ENCODE data around the gene BAIAP2. TPM values are rescaled to one million over a fixed set of nuclear protein-coding genes. Genes with fewer than 3 reads are reported as not detected.

The BAIAP2 gene
- total and polyA plus RNA-seq, 2 of the 13 experiments (the other 11 are each of a cell fraction or from before 2014, with no cell fraction given) = 22.5 to 24.0 TPM

DNA sequence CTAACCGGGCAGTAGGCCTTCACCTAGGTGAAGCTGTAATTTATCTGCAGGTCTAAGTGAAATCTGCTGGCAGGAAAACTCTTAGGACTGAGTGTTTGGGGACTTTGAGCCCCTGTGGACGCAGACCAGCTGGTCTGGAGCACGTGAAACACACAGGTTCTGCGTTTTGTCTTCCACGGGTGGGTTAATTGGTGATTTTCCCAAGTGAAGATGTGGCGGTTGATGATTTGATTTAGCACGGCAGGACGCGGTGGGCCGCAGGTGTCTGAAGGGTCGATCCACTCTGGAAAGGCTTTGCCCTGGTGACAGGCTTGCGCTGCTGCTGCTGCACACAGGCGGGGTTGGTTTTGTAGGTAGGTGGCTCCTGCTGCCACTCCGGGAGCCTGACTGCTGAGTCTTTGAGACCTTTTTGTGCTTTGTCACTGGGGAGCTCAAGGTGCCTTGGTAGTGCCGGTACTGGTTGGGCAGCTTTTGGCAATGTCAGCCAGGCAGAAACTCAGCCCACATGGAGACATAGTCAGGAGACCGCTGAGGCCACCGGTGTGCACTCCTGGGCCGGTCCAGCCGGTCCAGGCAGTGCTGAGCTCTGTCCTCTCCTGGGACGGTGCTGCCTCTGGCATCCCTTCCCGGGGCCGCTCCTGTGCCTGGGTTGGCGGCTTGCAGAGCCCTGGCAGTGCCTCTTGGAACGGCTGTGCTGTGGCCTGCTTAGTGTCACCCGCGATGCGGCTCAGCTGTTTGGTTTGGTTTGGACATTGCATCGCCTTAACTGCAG lies 2.3 kb downstream of the BAIAP2 start:
- Histone ChIP-seq H3K79me2 (ENCODE audit: insufficient read depth, low read length) (peaks cover 60% of the 10 kb centered on the region), H4K20me1 (ENCODE audit: insufficient read depth, low read length) (peaks cover 43% of the 10 kb centered on the region), H3K4me3 (replicated peaks in 1 of 3; ENCODE audit: insufficient read depth in 1 of 3, low read depth in 2 of 3, low read length in 3 of 3) (peak overlapping the region; percentile 66 to 87 (median 76); a peak in 5 of 6 replicates), H3K4me1 (ENCODE audit: insufficient read depth, low read length) (peaks cover 76% of the 10 kb centered on the region), H2AFZ (ENCODE audit: low read length) (no peak overlapping the region), H3K4me2 (ENCODE audit: low read depth, low read length) (peak overlapping the region; percentile 96), H3K9ac (ENCODE audit: insufficient read depth, low read depth, low read length) (peak overlapping the region; percentile 67), H3K36me3 (replicated peaks in 1 of 2; ENCODE audit: control insufficient read depth in 1 of 2, insufficient read depth in 2 of 2, low read length in 2 of 2) (peaks cover 0 to 4% of the 10 kb centered on the region in 2 experiments; a peak in 3 of 5 replicates), H3K27ac (ENCODE audit: extremely low read length, insufficient read depth, low read length) (no peak overlapping the region), H3K27me3 (ENCODE audit: control insufficient read depth in 1 of 2, insufficient read depth in 2 of 2, low read length in 2 of 2) (peaks cover 0 to 6% of the 10 kb centered on the region in 2 experiments; a peak in 1 of 5 replicates), H3K9me3 (ENCODE audit: low read length) (no peaks in the 10 kb centered on the region)
- BruUV-seq (replicated peaks) = no TSS peak
- WGBS (ENCODE audit: low lambda C conversion rate) = 59% methylated on average over 18 of the region's 28 CpGs
- in situ Hi-C loops (cut with HindIII; ENCODE audit: extremely low pct_ligation_motif_present, low pct_unique_long_range_greater_than_20kb) (no loop called here), intact Hi-C loops (cut with micrococcal nuclease; ENCODE audit: unreplicated experiment) (no loop called here)
- ChIA-PET POLR2A (interaction anchor here (0.7 to 2.4 kb wide), 4 partner anchors 9 to 64 kb away, joined by 3 to 8 read pairs (median 5); no protein-coding TSS in a partner anchor), CTCF (ENCODE audit: low intra/inter-chr PET ratio, low total read pairs) (no interaction called here)
- peak; percentile 29 for ATAC-seq
- FAIRE-seq = no peak
- DNase-seq (ENCODE audit: low spot score) = peak; percentile 41
- TF ChIP-seq, protein P1, sequence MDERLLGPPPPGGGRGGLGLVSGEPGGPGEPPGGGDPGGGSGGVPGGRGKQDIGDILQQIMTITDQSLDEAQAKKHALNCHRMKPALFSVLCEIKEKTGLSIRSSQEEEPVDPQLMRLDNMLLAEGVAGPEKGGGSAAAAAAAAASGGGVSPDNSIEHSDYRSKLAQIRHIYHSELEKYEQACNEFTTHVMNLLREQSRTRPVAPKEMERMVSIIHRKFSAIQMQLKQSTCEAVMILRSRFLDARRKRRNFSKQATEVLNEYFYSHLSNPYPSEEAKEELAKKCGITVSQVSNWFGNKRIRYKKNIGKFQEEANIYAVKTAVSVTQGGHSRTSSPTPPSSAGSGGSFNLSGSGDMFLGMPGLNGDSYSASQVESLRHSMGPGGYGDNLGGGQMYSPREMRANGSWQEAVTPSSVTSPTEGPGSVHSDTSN (CRISPR knock-in tag; IDR thresholded peaks at IDR 0.05) = no peak
- TF ChIP-seq HNRNPL (IDR thresholded peaks at IDR 0.05; ENCODE audit: low read depth, low read length) = peak; percentile 86; the same call in 1 of the 2 replicates
- TF ChIP-seq, protein P2, sequence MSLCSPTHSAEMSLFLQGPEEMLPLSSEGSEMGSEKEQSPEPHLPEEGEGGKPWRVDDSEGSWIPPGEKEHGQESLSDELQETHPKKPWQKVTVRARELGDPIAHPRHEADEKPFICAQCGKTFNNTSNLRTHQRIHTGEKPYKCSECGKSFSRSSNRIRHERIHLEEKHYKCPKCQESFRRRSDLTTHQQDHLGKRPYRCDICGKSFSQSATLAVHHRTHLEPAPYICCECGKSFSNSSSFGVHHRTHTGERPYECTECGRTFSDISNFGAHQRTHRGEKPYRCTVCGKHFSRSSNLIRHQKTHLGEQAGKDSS (CRISPR knock-in tag; IDR thresholded peaks at IDR 0.05; ENCODE audit: borderline replicate concordance, low read depth) = peak; percentile 40; the same call in 1 of the 2 replicates
- no peak for TF ChIP-seq KLF9 (CRISPR knock-in tag; IDR thresholded peaks at IDR 0.05; ENCODE audit: low read depth)
- TF ChIP-seq ZNF891 (CRISPR knock-in tag; IDR thresholded peaks at IDR 0.05) = peak; percentile 41; the same call in 1 of the 2 replicates
- TF ChIP-seq ZNF790 (CRISPR knock-in tag; IDR thresholded peaks at IDR 0.05; ENCODE audit: borderline replicate concordance) = no peak
- peak; percentile 88; the same call in 1 of the 2 replicates for TF ChIP-seq ZNF33A (CRISPR knock-in tag; IDR thresholded peaks at IDR 0.05; ENCODE audit: borderline replicate concordance)
- peak; percentile 24 for TF ChIP-seq PRPF4 (IDR thresholded peaks at IDR 0.05; ENCODE audit: low read depth, low read length, poor library complexity, severe bottlenecking)
- TF ChIP-seq ISL2 (CRISPR knock-in tag; IDR thresholded peaks at IDR 0.05) = no peak
- no peak for TF ChIP-seq MIER2 (CRISPR knock-in tag; IDR thresholded peaks at IDR 0.05)
- TF ChIP-seq DMAP1 (CRISPR knock-in tag; IDR thresholded peaks at IDR 0.05) = no peak
- TF ChIP-seq, protein P3, sequence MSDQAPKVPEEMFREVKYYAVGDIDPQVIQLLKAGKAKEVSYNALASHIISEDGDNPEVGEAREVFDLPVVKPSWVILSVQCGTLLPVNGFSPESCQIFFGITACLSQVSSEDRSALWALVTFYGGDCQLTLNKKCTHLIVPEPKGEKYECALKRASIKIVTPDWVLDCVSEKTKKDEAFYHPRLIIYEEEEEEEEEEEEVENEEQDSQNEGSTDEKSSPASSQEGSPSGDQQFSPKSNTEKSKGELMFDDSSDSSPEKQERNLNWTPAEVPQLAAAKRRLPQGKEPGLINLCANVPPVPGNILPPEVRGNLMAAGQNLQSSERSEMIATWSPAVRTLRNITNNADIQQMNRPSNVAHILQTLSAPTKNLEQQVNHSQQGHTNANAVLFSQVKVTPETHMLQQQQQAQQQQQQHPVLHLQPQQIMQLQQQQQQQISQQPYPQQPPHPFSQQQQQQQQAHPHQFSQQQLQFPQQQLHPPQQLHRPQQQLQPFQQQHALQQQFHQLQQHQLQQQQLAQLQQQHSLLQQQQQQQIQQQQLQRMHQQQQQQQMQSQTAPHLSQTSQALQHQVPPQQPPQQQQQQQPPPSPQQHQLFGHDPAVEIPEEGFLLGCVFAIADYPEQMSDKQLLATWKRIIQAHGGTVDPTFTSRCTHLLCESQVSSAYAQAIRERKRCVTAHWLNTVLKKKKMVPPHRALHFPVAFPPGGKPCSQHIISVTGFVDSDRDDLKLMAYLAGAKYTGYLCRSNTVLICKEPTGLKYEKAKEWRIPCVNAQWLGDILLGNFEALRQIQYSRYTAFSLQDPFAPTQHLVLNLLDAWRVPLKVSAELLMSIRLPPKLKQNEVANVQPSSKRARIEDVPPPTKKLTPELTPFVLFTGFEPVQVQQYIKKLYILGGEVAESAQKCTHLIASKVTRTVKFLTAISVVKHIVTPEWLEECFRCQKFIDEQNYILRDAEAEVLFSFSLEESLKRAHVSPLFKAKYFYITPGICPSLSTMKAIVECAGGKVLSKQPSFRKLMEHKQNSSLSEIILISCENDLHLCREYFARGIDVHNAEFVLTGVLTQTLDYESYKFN (CRISPR knock-in tag; conservative IDR thresholded peaks at IDR 0.05) = no peak
- no peak for TF ChIP-seq ZNF788 (CRISPR knock-in tag; IDR thresholded peaks at IDR 0.05; ENCODE audit: borderline replicate concordance)
- 0 out of 2 replicates have a peak, but pooled peaks have one; percentile 54 for TF ChIP-seq AKAP8 (CRISPR knock-in tag; IDR thresholded peaks at IDR 0.05)
- TF ChIP-seq, protein P4, sequence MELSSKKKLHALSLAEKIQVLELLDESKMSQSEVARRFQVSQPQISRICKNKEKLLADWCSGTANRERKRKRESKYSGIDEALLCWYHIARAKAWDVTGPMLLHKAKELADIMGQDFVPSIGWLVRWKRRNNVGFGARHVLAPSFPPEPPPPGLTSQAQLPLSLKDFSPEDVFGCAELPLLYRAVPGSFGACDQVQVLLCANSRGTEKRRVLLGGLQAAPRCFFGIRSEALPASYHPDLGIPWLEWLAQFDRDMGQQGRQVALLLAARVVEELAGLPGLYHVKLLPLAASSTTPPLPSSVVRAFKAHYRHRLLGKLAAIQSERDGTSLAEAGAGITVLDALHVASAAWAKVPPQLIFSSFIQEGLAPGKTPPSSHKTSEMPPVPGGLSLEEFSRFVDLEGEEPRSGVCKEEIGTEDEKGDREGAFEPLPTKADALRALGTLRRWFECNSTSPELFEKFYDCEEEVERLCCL (CRISPR knock-in tag; IDR thresholded peaks at IDR 0.05; ENCODE audit: borderline replicate concordance) = no peak
- TF ChIP-seq ZNF501 (CRISPR knock-in tag; IDR thresholded peaks at IDR 0.05) = 0 out of 2 replicates have a peak, but pooled peaks have one; percentile 18
